Fibroblast of mammary gland (primary cell): ENCODE measurements around the gene COL15A1.

Experiments used
- DNase-seq: peaks from one replicate; pipeline ENCODE4 v3.0.0-alpha.2; 2010; ENCODE audit warnings: low read depth
- H3K4me3 ChIP-seq: 2 replicates; pipeline ENCODE4 v1.5.1; 2011; ENCODE audit warnings: low read depth, mild to moderate bottlenecking, low read length, moderate library complexity; ENCODE audit not compliant: control insufficient read depth
- CTCF ChIP-seq: conservative IDR thresholded peaks from 2 replicates; pipeline ENCODE4 v1.5.1; 2011; ENCODE audit warnings: low read depth, low read length, inconsistent platforms; ENCODE audit not compliant: control insufficient read depth, insufficient read depth

The COL15A1 gene

GRCh38 chr9:99050292-99050911 lies 106.7 kb downstream of the COL15A1 start:
- no peak overlapping the region for H3K4me3 ChIP-seq
- DNase-seq = peak; percentile 68
- TF ChIP-seq CTCF = no peak

GRCh38 chr9:99050924-99051323 lies 107.2 kb downstream of the COL15A1 start:
- no peak for TF ChIP-seq CTCF
- no peak for DNase-seq

GRCh38 chr9:99051406-99051805 lies 107.7 kb downstream of the COL15A1 start:
- no peak overlapping the region for H3K4me3 ChIP-seq
- no peak for DNase-seq
- TF ChIP-seq CTCF = no peak

More at GRCh38 chr9:99050924-99051323, 107.2 kb downstream of the COL15A1 start:
- H3K4me3 ChIP-seq = no peak overlapping the region

- TF ChIP-seq CTCF = no peak
- DNase-seq = no peak
- H3K4me3 ChIP-seq = no peak overlapping the region
These were observed 108.1 kb downstream of the COL15A1 start for GRCh38 chr9:99051851-99052250.

- TF ChIP-seq CTCF = no peak
- DNase-seq = no peak
- H3K4me3 ChIP-seq = no peak overlapping the region
These were observed 109.4 kb downstream of the COL15A1 start for GRCh38 chr9:99052815-99053715.

- no peak overlapping the region for H3K4me3 ChIP-seq
- no peak for DNase-seq
- TF ChIP-seq CTCF = no peak
These were observed 110.9 kb downstream of the COL15A1 start for GRCh38 chr9:99054581-99054980.
